Measurements from ENCODE around the gene TBRG4.

Gene TBRG4

DNA sequence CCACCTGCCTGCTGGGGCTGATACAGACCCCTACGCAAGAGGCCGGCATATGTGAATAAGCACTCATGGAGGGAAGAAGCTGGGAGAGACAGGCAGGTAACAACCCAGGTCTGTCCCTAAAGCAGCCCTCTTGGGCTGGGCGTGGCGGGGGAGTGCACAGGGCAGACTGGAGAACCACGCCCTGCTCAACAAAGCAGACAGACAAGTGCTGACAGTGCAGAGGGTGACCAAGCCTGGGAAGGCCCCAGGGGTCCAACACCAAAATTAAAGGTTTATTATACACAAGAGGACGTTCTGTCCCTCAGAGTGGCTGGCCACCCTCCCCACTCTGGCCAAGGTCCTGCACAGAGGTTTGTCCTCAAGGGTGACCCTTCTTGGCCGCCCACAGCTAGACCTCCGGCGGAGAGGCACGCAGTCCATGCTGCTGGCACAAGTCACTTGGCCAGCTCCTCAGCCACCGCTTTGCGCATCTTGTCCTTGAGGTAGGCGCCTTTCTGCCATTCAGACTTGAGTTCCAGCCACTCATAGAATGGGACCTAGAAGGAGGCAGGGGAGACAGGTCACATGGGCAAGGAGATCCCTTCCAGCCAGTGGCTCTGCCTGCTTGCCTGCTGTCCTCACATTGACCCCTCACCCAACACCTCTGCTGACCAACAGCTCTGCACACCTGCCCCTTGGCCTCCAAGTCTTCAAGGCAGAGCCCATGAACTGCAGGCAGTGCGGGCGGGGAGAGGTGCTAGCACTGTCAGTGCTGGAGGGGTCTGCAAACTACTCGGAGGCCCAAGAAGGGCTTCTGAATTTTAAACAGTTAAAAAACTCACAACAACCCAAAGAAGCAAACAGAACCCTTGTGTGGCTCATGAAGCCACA lies 11.4 kb downstream of the TBRG4 start:
- H3K27ac ChIP-seq, result peak overlapping the region; percentile 30; the same call in 1 of the 2 replicates
- TF ChIP-seq ZFX (IDR thresholded peaks at IDR 0.05; ENCODE audit: borderline replicate concordance), result no peak
- TF ChIP-seq, protein P1, sequence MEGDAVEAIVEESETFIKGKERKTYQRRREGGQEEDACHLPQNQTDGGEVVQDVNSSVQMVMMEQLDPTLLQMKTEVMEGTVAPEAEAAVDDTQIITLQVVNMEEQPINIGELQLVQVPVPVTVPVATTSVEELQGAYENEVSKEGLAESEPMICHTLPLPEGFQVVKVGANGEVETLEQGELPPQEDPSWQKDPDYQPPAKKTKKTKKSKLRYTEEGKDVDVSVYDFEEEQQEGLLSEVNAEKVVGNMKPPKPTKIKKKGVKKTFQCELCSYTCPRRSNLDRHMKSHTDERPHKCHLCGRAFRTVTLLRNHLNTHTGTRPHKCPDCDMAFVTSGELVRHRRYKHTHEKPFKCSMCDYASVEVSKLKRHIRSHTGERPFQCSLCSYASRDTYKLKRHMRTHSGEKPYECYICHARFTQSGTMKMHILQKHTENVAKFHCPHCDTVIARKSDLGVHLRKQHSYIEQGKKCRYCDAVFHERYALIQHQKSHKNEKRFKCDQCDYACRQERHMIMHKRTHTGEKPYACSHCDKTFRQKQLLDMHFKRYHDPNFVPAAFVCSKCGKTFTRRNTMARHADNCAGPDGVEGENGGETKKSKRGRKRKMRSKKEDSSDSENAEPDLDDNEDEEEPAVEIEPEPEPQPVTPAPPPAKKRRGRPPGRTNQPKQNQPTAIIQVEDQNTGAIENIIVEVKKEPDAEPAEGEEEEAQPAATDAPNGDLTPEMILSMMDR (IDR thresholded peaks at IDR 0.05), result no peak

DNA sequence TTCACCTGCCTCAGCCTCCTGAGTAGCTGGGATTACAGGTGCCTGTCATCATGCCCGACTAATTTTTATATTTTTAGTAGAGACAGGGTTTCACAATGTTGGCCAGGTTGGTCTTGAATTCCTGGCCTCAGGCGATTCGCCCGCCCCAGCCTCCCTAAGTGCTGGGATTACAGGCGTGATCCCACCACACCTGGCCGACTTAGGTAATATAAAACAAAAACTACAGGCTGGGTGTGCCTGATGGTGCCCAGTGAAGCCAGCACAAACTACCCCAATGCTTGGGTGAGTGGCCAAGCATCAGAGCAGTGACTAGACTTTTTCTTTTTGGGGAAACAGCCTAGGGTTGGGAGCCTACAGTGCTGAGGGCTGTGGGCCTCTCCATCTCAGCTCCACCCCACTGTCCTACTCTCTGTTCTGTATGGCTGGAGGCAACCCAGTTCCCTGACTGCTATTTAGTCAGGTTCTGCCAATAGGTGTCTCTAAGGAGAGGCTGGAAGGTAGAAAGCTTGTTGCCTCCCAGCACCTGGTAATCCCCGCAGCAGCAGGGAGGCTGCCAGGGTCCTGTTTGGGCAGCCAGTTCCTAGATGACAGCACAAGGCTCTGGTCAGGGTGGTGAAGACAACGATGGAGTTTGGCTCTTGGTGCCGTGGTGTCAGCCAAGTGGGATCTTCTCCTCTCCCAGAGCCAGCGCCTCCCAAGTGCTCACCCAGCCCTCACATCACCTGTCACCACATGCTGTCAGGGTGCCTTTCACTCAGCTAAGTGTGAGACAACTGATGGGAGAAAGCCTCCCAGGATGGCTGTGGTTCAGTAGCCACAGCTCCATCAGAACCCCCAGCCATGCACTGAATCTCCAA lies 12.3 kb downstream of the TBRG4 start:
- TF ChIP-seq, protein P1 (IDR thresholded peaks at IDR 0.05), result no peak
- no peak for TF ChIP-seq ZFX (IDR thresholded peaks at IDR 0.05; ENCODE audit: borderline replicate concordance)
- peak overlapping the region; percentile 30; the same call in 1 of the 2 replicates for H3K27ac ChIP-seq

- TF ChIP-seq, protein P1 (IDR thresholded peaks at IDR 0.05), result no peak
- TF ChIP-seq ZFX (IDR thresholded peaks at IDR 0.05; ENCODE audit: borderline replicate concordance), result no peak
- no peak overlapping the region for H3K27ac ChIP-seq
These were observed 18.6 kb downstream of the TBRG4 start for GRCh38 chr7:45092931-45093235.

DNA sequence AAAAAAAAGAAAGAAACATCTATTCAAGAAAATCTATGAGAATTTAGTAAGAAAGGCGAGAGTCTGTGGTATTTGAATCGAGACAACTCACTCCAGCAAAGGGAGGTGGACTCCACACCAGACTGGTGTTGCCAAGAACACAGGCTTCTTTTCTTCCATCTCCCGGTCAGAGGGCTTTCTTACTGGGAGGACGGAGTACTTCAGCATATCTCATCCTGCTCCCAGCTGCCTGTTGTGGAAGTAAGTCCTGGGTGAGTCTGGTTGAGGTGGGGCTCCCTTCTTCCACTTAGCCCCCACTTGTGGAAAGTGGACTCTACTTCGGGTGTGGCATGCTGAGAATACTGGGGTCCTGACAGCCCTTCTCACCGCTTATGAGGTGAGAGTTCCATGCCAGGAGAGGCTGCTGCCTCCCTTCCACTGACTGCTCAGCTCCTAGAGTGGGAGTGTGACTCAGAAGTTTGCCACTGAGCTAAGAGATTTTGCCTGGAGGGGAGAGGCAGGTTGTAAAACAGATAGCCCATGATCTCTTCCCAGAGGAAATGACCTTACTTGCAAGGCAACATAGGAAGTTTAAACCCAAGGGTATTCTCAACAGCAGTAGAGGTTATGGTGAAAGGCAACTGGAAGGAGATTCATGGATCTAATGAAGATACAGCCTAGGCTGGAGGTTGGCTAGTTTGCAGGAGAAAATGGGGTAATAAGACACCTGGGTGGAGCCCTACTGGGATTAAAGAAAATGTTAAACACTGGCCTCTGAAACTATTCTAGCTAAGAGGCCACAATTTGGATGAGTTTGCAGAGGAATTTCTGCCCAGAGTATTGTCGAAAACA lies 19.2 kb downstream of the TBRG4 start:
- H3K27ac ChIP-seq, result no peak overlapping the region
- TF ChIP-seq, protein P1 (IDR thresholded peaks at IDR 0.05), result no peak
- TF ChIP-seq ZFX (IDR thresholded peaks at IDR 0.05; ENCODE audit: borderline replicate concordance), result no peak

GRCh38 chr7:45089341-45089891 lies 22.1 kb downstream of the TBRG4 start:
- H3K27ac ChIP-seq, result no peak overlapping the region
- no peak for TF ChIP-seq ZFX (IDR thresholded peaks at IDR 0.05; ENCODE audit: borderline replicate concordance)
- TF ChIP-seq, protein P1 (IDR thresholded peaks at IDR 0.05), result no peak

DNA sequence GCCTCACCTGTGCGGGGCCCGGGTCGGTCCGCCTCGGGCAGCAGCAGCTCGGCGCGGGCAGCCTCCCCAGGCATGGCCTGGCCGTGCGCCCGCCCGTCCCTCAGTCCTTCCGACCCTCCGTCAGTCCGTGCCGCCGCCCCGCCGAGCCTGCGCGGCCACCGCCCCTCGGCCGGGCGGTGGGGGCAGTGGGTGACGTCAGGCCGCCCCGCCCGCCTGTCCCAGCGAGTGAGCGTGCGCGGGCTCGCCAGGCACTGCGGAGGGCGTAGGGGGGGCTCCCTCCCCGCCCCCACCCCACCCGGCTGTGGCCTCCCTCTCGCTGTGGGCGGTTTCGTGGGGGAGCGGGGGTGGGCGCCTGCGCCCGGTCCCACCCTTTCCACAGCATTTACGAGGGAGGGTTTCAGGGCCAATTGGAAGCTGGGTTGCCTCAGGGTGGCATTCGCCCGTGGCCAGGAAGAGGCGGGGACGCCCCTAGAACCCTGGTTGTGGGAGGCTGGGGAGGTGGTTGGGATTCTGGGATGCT lies 22.6 kb downstream of the TBRG4 start, which contains the start of gene NACAD:
NACAD (minus strand) TSS at position 149 of the 520 bp plus-strand sequence; CDS start at position 74, 75 bp downstream.
- no peak within 1 kb of the TSS for H3K27ac ChIP-seq
- no peak for TF ChIP-seq ZFX (IDR thresholded peaks at IDR 0.05; ENCODE audit: borderline replicate concordance)
- TF ChIP-seq, protein P1 (IDR thresholded peaks at IDR 0.05), result no peak

Data from 22Rv1 (cell line).